COR-L47 (cell line): Measurements from ENCODE around the gene OSBPL2.

ENCODE experiments used
- DNase-seq: peaks from one replicate; lab custom pipeline; 2025; lab: John Stamatoyannopoulos, UW

The OSBPL2 gene

GRCh38 chr20:62222266-62222850 lies 16.0 kb upstream of the OSBPL2 start:
- no peak for DNase-seq

DNA sequence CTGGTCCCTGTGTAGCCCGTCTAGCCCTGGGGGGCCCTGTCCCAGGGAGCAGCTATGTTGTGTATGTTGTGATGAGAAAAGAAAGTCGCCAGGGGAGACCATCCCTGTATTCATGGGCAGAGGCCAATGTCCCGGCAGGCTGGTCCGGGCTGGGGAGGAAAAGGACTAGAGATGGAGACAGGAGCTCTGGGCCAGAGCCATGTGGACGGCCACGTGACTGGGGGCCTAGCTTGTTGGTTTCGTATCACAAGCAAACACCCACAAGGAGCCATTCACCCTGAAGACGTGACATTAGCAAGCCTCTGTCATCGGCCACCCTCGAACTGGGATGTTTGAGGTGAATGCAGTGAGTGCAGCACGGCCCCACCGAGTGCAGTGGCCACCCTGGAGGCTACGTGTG lies 15.3 kb upstream of the OSBPL2 start:
- DNase-seq = no peak

DNA sequence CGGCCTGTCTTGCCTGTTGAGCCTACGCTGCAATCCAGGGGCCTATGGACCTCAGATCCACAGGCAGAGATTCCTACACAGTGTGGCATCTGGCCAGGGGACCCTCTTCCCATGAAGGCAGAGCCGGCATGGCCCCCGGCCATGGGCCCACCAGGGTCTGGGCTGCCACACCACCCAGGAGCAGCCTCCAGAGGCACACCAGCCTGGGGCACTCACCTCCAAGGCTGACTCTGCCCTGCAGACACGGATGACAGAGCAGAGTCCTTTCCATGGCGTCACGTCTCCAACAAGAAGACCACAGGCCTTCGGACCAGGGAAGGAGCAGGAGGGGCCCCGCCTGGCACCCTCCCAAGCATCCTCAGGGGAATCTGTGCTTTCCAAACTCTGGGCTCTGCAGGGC lies 14.8 kb upstream of the OSBPL2 start:
- DNase-seq = no peak

- no peak for DNase-seq
These were observed 14.0 kb upstream of the OSBPL2 start for GRCh38 chr20:62224113-62224855.

- DNase-seq = no peak
These were observed 13.3 kb upstream of the OSBPL2 start for GRCh38 chr20:62225026-62225425.

DNA sequence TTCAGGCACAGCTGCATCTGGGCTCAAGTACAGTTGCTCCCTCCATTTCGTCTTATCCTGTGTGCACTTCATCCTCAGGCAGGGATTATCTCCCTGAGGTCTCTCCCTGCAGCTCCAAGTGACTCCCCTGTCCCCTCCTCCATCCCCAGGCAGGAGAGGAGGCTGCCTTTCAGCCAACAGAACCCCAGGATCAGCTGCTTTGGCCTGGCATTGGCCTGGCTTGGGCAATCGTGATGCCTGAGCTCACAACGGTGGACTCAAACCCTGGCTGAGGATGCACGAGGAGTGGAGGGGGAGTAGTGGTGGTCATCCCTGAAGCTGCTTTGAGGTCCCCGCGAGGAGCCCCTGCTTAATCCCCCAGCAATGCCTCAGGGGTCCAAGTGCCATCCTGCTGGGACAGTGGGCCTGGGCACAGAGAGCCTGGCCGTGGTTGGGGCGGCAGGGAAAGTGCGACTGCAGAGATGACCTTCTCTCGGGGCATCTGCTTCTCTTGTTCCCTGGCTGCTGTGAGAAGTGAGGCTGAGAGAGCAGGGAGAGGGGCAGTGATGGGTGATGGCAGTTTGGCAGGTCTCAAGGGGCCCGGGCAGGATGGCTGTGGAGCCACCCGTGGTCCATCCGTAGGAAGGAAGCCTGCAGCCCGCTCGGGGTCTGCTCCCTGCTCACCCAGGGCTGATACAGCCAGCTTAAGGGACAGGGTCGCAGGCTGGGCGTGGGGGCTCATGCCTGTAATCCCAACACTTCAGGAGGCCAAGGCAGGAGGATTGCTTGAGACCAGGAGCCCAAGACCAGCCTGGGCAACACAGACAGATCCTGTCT lies 12.3 kb upstream of the OSBPL2 start:
- DNase-seq = no peak

DNA sequence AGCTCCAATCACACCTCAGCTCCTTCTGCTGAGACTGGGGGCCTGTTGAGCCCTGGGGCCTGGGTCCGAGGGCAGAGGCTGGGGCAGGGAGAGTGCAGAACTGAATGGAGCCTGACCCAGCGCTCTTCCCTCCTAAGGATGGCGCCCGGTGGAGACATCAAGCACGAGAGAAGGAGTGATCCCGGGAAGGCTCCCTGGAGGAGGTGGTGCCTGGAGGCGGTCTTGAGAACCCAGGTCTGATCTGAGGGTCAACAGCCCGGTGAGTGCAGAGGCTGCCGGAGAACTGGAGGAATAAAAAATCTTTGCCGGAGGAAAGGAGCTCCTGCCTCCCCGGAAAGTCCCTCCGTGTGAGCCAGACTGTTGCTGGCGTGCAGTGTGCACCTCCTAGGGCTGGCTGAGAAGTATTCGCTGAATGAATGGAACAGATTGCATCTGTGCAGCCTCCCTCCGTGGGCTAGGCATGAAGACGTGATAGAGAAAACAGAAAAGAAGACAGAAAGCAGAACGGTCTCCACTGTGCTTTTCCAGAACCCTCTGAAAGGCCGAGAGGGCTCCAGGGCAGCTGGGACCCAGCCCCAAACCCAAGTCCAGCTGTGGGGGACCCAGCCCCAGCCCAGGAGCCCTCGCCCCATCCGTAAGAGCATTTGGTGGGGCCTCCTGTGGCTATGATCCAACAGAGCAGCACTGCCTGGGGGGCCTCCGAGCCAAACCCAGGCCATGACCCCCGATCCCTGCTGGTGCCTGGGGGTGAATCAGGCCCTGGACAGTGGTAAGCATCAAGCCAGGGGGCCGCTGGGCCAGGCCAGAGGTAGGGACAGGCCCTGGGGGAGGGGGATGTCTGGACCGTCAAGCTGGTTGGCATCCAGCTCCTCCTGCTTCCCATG lies 11.4 kb upstream of the OSBPL2 start:
- no peak for DNase-seq

- DNase-seq = no peak
These were observed 10.7 kb upstream of the OSBPL2 start for GRCh38 chr20:62227591-62227976.

DNA sequence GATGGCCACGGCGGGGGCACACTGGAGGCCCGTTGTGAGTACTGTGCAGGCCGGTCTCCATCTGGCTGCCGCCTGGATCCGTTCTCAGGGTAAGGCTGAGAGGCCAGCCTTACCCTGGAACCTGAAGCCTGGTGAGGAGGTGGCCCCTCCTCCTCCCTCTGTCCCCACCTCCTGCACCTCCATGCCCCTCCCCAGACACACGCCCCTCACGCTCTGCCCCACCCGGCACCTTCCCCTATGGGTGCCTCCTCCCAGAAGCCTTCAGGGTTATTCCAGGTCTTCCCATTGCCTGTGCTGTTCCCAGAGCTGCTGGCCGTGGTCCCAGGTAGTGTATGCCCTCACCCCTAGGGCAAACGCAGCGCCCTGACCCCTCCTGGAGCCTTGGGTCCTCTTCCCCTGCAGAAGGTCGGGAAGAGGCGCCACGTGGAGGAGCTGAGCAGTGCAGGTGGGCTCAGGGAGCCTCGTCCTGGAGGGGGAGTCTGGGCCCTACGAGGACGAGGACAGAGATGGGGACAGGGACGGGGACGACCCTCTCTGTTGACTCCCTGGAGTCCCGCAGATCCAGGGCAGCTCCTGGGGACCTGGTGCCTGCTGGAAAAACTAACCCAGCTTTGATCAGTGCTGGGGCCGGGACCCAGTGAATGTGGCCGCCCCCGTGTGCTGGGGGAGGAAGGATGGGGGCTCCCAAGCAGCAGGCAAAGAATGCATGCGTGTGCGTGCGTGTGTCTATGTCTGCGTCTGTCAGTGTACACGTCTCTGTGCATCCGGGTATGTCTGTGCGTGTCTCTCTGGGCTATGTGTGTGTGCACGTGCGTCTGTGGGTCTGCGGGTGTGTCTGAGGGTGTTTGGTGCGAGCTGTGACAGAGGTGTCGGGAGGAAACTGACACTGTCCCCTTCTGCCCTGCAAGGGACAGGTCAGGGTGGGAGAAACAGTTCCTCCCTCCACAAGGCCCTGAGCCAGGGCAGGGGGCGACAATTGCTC lies 10.1 kb upstream of the OSBPL2 start:
- no peak for DNase-seq

DNA sequence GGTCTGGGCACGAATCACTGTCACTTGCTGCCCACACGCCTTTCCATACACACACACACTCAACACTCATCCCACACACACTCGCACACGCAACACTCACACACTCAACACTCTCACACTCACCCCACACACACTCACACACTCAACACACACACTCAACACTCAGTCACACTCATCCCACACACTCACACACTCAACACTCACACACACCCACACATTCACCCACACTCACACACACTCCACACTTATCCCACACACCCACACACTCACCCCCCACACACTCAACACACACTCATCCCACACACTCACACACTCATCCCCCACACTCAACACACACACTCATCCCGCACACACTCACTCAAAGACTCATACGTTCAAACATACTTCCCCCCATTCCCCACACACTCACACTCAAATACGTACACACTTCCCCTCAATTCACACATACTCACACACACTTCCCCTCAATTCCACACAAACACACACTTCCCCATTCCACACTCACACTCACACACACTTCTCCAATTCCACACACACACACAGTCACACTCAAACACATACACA lies 9.3 kb upstream of the OSBPL2 start:
- DNase-seq = no peak

DNA sequence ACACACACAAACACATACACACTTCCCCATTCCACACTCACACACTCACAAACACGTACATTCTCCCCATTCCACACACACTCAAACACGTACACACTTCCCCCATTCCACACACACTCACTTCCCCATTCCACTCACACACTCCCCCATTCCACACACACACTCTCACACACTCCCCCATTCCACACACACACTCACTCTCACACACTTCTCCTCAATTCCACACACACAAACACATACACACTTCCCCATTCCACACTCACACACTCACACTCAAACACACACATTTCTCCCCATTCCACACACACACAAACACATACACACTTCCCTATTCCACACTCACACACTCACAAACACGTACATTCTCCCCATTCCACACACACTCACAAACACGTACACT lies 8.7 kb upstream of the OSBPL2 start:
- no peak for DNase-seq

- no peak for DNase-seq
These were observed 8.0 kb upstream of the OSBPL2 start for GRCh38 chr20:62230276-62230675.

GRCh38 chr20:62230696-62231095 lies 7.6 kb upstream of the OSBPL2 start:
- DNase-seq = no peak

- DNase-seq = no peak
These were observed 7.0 kb upstream of the OSBPL2 start for GRCh38 chr20:62231292-62231691.

GRCh38 chr20:62232194-62232593 lies 6.1 kb upstream of the OSBPL2 start:
- no peak for DNase-seq

DNA sequence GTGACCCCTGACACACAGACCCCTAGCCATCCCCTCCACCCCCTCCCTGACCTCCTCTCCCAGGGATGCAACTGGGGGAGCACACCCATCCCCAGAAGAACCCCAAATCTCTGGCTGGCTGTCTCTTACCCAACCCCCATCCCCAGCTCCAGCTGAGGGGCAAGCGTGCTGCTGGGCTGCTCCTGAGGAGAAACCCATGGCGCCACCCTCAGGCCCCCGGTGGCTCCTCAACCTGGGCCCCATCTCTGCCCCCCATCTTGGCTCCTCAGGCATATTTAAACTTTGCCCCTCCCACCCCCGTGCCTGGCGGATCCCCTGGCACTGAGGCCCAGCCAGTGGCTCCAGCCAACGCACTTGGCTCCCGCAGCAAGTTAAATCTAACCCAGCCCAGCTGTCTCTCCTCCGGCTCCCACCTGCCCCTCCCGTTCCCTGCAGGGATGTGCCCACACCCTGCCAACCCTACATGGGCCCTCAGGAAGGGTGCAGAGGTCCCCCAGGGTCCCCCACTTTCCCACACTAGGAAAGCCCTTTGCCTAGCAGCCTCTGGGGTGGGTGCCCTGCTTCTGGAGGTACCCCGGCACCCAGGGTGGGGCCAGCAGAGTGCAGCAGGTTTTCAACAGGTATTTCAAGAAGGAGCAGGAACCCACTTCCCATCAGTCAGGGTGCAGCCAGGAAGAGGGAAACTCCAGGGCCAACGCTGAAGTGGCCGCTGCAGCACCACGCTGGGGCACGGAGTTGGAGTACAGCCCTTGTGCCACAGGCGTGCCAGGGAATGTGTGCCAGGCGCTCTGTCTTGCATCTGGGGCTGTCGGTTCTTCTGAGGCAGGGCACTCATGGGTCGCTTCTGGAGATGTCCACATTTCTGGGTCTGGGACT lies 5.3 kb upstream of the OSBPL2 start:
- DNase-seq = no peak

- DNase-seq = no peak
These were observed 4.6 kb upstream of the OSBPL2 start for GRCh38 chr20:62233684-62234083.

DNA sequence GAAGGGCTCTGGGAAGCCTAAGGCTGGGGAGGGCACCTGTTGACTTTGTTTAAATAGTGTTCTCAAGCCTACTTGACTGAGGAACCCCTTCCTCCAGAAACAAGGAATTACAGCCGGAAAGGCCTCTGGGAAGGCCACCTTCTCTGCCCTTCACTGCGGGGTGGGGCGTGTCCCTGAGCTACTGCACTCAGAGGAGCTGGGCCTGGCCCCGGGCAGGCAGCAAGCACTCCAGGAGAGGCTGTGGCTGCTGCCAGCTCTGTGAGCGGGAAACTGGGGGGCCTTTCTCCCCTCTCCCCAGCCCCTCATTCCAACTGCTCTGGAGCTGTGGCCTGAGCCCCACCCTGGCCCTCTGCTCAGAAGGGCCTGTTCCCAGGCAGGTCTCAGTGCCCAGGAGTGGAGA lies 4.0 kb upstream of the OSBPL2 start:
- DNase-seq = no peak

- DNase-seq = no peak
These were observed 3.1 kb upstream of the OSBPL2 start for GRCh38 chr20:62235001-62235776.
